ENCODE results near the gene NCK2. TPM values are rescaled to one million over a fixed set of nuclear protein-coding genes. Genes with fewer than 3 reads are reported as not detected.

The NCK2 gene
- total and polyA plus RNA-seq, 2 of the 13 experiments (the other 11 are each of a cell fraction or from before 2014, with no cell fraction given): 14.8 to 23.5 TPM

- TF ChIP-seq ARID4A (CRISPR knock-in tag; IDR thresholded peaks at IDR 0.05; ENCODE audit: borderline replicate concordance) (peak; percentile 36; the same call in 1 of the 2 replicates), MYPOP (CRISPR knock-in tag; IDR thresholded peaks at IDR 0.05) (peak; percentile 57; the same call in 1 of the 2 replicates), CENPT (CRISPR knock-in tag; IDR thresholded peaks at IDR 0.05; ENCODE audit: low read depth) (no peak), WIZ (CRISPR knock-in tag; IDR thresholded peaks at IDR 0.05) (no peak), HMGXB4 (CRISPR knock-in tag; IDR thresholded peaks at IDR 0.05; ENCODE audit: borderline replicate concordance in 1 of 2, low read depth in 1 of 2) (peak in 1 of 2 experiments; percentile 46; a peak in 1 of 4 replicates), YEATS4 (CRISPR knock-in tag; IDR thresholded peaks at IDR 0.05; ENCODE audit: borderline replicate concordance) (peak; percentile 66; the same call in 1 of the 2 replicates), KAT7 (CRISPR knock-in tag; IDR thresholded peaks at IDR 0.05; ENCODE audit: borderline replicate concordance) (no peak), ZNF318 (CRISPR knock-in tag; IDR thresholded peaks at IDR 0.05) (no peak), PHF8 (CRISPR knock-in tag; IDR thresholded peaks at IDR 0.05) (peak; percentile 66), MAFK (conservative IDR thresholded peaks at IDR 0.05 in 1 of 2, IDR thresholded peaks at IDR 0.05 in 1 of 2; ENCODE audit: low read length in 2 of 2) (no peak), ZNF274 (CRISPR knock-in tag; IDR thresholded peaks at IDR 0.05) (peak; percentile 29; the same call in 1 of the 2 replicates)
Measured at GRCh38 chr2:105744909-105745853, at the start of gene NCK2 (continued).

Measured in HepG2 (cell line).